ENCODE data around the gene KCNT2.

The KCNT2 gene

GRCh38 chr1:196433000-196433399 is 175.2 kb downstream of the KCNT2 start:
- TF ChIP-seq EZH2phosphoT487 (IDR thresholded peaks at IDR 0.05; ENCODE audit: low read length) (no peak), EZH2 (optimal IDR thresholded peaks at IDR 0.05; ENCODE audit: low read depth, low read length) (no peak)
- TF ChIP-seq, protein P1, sequence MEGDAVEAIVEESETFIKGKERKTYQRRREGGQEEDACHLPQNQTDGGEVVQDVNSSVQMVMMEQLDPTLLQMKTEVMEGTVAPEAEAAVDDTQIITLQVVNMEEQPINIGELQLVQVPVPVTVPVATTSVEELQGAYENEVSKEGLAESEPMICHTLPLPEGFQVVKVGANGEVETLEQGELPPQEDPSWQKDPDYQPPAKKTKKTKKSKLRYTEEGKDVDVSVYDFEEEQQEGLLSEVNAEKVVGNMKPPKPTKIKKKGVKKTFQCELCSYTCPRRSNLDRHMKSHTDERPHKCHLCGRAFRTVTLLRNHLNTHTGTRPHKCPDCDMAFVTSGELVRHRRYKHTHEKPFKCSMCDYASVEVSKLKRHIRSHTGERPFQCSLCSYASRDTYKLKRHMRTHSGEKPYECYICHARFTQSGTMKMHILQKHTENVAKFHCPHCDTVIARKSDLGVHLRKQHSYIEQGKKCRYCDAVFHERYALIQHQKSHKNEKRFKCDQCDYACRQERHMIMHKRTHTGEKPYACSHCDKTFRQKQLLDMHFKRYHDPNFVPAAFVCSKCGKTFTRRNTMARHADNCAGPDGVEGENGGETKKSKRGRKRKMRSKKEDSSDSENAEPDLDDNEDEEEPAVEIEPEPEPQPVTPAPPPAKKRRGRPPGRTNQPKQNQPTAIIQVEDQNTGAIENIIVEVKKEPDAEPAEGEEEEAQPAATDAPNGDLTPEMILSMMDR (IDR thresholded peaks at IDR 0.05; ENCODE audit: low read length) = no peak
- H3K9me2 ChIP-seq (replicated peaks; ENCODE audit: insufficient read depth, low read length) = no peaks in the 10 kb centered on the region
- H3K9ac ChIP-seq (ENCODE audit: low read length) = no peak overlapping the region
- no peaks in the 10 kb centered on the region for H3K36me3 ChIP-seq (replicated peaks; ENCODE audit: insufficient read depth, low read length)
- no peaks in the 10 kb centered on the region for H3K27me3 ChIP-seq (replicated peaks; ENCODE audit: insufficient read depth, low read length)
- H2AFZ ChIP-seq (ENCODE audit: low read length) = no peak overlapping the region
- H3K4me1 ChIP-seq (ENCODE audit: low read length) = no peaks in the 10 kb centered on the region
- no peak overlapping the region for H3K4me2 ChIP-seq (ENCODE audit: low read depth, low read length)
- H3K79me2 ChIP-seq (ENCODE audit: low read length) = no peaks in the 10 kb centered on the region
- no peaks in the 10 kb centered on the region for H3K9me3 ChIP-seq (replicated peaks; ENCODE audit: insufficient read depth, low read length)
- no peaks in the 10 kb centered on the region for H4K20me1 ChIP-seq (ENCODE audit: insufficient read depth, low read length)
- H3K27ac ChIP-seq (ENCODE audit: low read length) = no peak overlapping the region
- H3F3A ChIP-seq (ENCODE audit: insufficient read depth, low read length) = no peaks in the 10 kb centered on the region
- no peak overlapping the region for H3K4me3 ChIP-seq (ENCODE audit: low read length)
- no peak for DNase-seq

GRCh38 chr1:196427976-196428734 is 180.1 kb downstream of the KCNT2 start:
- Histone ChIP-seq H2AFZ (ENCODE audit: low read length) (no peak overlapping the region), H3K27ac (ENCODE audit: low read length) (no peak overlapping the region), H3K4me2 (ENCODE audit: low read depth, low read length) (no peak overlapping the region), H3K9ac (ENCODE audit: low read length) (no peak overlapping the region), H3K9me2 (replicated peaks; ENCODE audit: insufficient read depth, low read length) (no peaks in the 10 kb centered on the region), H3K4me3 (ENCODE audit: low read length) (no peak overlapping the region), H3K9me3 (replicated peaks; ENCODE audit: insufficient read depth, low read length) (no peaks in the 10 kb centered on the region), H3K4me1 (ENCODE audit: low read length) (no peaks in the 10 kb centered on the region), H3K27me3 (replicated peaks; ENCODE audit: insufficient read depth, low read length) (no peaks in the 10 kb centered on the region), H3K79me2 (ENCODE audit: low read length) (no peaks in the 10 kb centered on the region), H3K36me3 (replicated peaks; ENCODE audit: insufficient read depth, low read length) (no peaks in the 10 kb centered on the region), H3F3A (ENCODE audit: insufficient read depth, low read length) (no peaks in the 10 kb centered on the region), H4K20me1 (ENCODE audit: insufficient read depth, low read length) (no peaks in the 10 kb centered on the region)
- no peak for DNase-seq
- TF ChIP-seq, protein P1 (IDR thresholded peaks at IDR 0.05; ENCODE audit: low read length) = no peak
- no peak for TF ChIP-seq EZH2phosphoT487 (IDR thresholded peaks at IDR 0.05; ENCODE audit: low read length)
- no peak for TF ChIP-seq EZH2 (optimal IDR thresholded peaks at IDR 0.05; ENCODE audit: low read depth, low read length)

DNA sequence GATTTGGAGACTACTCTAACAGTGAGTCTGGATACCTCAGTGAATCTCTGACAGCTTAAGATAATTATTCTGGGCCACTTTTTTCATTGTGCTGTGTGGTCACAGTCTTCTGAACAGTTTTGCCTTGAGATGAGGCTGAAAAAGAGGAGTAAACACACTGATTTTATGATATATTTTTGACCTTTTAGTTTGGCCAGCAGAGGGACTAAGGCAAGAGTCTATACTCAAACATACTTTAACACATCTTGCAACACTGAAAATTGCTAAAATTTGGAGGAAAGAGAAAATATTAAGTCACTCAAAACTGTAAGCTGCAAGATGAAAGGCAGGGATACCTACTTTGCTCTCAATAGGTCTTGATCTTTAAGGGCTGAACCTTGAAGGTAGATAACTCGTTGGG is 182.7 kb downstream of the KCNT2 start:
- Histone ChIP-seq H3K9ac (ENCODE audit: low read length) (no peak overlapping the region), H3K4me2 (ENCODE audit: low read depth, low read length) (no peak overlapping the region), H3K27ac (ENCODE audit: low read length) (no peak overlapping the region), H3K27me3 (replicated peaks; ENCODE audit: insufficient read depth, low read length) (no peaks in the 10 kb centered on the region), H3K36me3 (replicated peaks; ENCODE audit: insufficient read depth, low read length) (no peaks in the 10 kb centered on the region), H3K9me2 (replicated peaks; ENCODE audit: insufficient read depth, low read length) (no peaks in the 10 kb centered on the region), H3K4me1 (ENCODE audit: low read length) (no peaks in the 10 kb centered on the region), H2AFZ (ENCODE audit: low read length) (no peak overlapping the region), H3F3A (ENCODE audit: insufficient read depth, low read length) (no peaks in the 10 kb centered on the region), H3K4me3 (ENCODE audit: low read length) (no peak overlapping the region), H4K20me1 (ENCODE audit: insufficient read depth, low read length) (no peaks in the 10 kb centered on the region), H3K9me3 (replicated peaks; ENCODE audit: insufficient read depth, low read length) (no peaks in the 10 kb centered on the region), H3K79me2 (ENCODE audit: low read length) (no peaks in the 10 kb centered on the region)
- no peak for DNase-seq
- TF ChIP-seq EZH2 (optimal IDR thresholded peaks at IDR 0.05; ENCODE audit: low read depth, low read length) (no peak), EZH2phosphoT487 (IDR thresholded peaks at IDR 0.05; ENCODE audit: low read length) (no peak)
- TF ChIP-seq, protein P1 (IDR thresholded peaks at IDR 0.05; ENCODE audit: low read length) = no peak
